Progenitor cell of endocrine pancreas (in vitro differentiated cells): ENCODE data around the gene CTNNBL1. TPM values are rescaled to one million over a fixed set of nuclear protein-coding genes. Genes with fewer than 3 reads are reported as not detected.

ENCODE experiments used
- DNase-seq: peaks from one replicate; pipeline ENCODE4 v3.0.0; 2021; ENCODE audit warnings: low spot score; ENCODE audit not compliant: unreplicated experiment
- H3K27ac Mint-ChIP-seq: 2 replicates; pipeline ENCODE4 v1.8.0; 2021; ENCODE audit warnings: mild to moderate bottlenecking, moderate library complexity, mixed read lengths
- H3K27me3 Mint-ChIP-seq: 2 replicates; pipeline ENCODE4 v1.8.0; 2021; ENCODE audit warnings: mixed read lengths
- H3K36me3 Mint-ChIP-seq: 2 replicates; pipeline ENCODE4 v1.8.0; 2022; ENCODE audit warnings: mixed read lengths; ENCODE audit not compliant: insufficient read depth
- H3K4me1 Mint-ChIP-seq: 2 replicates; pipeline ENCODE4 v1.8.0; 2021; ENCODE audit warnings: low read depth, mixed read lengths
- H3K4me3 Mint-ChIP-seq: 2 replicates; pipeline ENCODE4 v1.8.0; 2021; ENCODE audit warnings: low read depth, mild to moderate bottlenecking, moderate library complexity, mixed read lengths
- H3K9me3 Mint-ChIP-seq: 2 replicates; pipeline ENCODE4 v1.8.0; 2021; ENCODE audit warnings: low read depth, mixed read lengths
- CTCF ChIP-seq: fragments of 200-600 bp; sonication (generic); IDR thresholded peaks from one replicate; pipeline ENCODE4 v1.5.0; 2021; ENCODE audit warnings: antibody characterized with exemption, mild to moderate bottlenecking; ENCODE audit not compliant: unreplicated experiment
- total RNA-seq: library from RNA; stranded (reverse); gene quantifications from 2 replicates; pipeline ENCODE4 v1.2.1, GENCODE V29; 2021

CTNNBL1 gene
- total RNA-seq, 1 donor from 2014 or later, result 60.4 TPM

GRCh38 chr20:37875460-37876175 lies 181.8 kb downstream of the CTNNBL1 start:
- Mint-ChIP-seq H3K27ac (no peak overlapping the region), H3K4me3 (no peak overlapping the region), H3K4me1 (no peaks in the 10 kb centered on the region), H3K9me3 (no peaks in the 10 kb centered on the region), H3K27me3 (no peaks in the 10 kb centered on the region), H3K36me3 (peaks cover 5% of the 10 kb centered on the region)
- TF ChIP-seq CTCF, result no peak
- no peak for DNase-seq

- H3K4me3 Mint-ChIP-seq, result no peak overlapping the region
- H3K4me1 Mint-ChIP-seq, result peaks cover 3% of the 10 kb centered on the region
- DNase-seq, result no peak
- H3K9me3 Mint-ChIP-seq, result no peaks in the 10 kb centered on the region
- H3K27me3 Mint-ChIP-seq, result no peaks in the 10 kb centered on the region
- H3K27ac Mint-ChIP-seq, result no peak overlapping the region
- H3K36me3 Mint-ChIP-seq, result peaks cover 3% of the 10 kb centered on the region
- no peak for TF ChIP-seq CTCF
Observed at GRCh38 chr20:37876863-37877262, 183.0 kb downstream of the CTNNBL1 start.

- H3K27ac Mint-ChIP-seq, result no peak overlapping the region
- H3K4me3 Mint-ChIP-seq, result no peak overlapping the region
- no peak for TF ChIP-seq CTCF
- peaks cover 3% of the 10 kb centered on the region for H3K36me3 Mint-ChIP-seq
- H3K4me1 Mint-ChIP-seq, result peaks cover 5% of the 10 kb centered on the region
- DNase-seq, result no peak
- no peaks in the 10 kb centered on the region for H3K27me3 Mint-ChIP-seq
- no peaks in the 10 kb centered on the region for H3K9me3 Mint-ChIP-seq
Observed at GRCh38 chr20:37877832-37878772, 184.3 kb downstream of the CTNNBL1 start.

- H3K27ac Mint-ChIP-seq, result no peak overlapping the region
- peaks cover 6% of the 10 kb centered on the region for H3K4me1 Mint-ChIP-seq
Observed at GRCh38 chr20:37878835-37879599, 185.2 kb downstream of the CTNNBL1 start.

More at GRCh38 chr20:37878835-37879599, 185.2 kb downstream of the CTNNBL1 start:
- Mint-ChIP-seq H3K36me3 (peaks cover 3% of the 10 kb centered on the region), H3K27me3 (no peaks in the 10 kb centered on the region), H3K9me3 (no peaks in the 10 kb centered on the region), H3K4me3 (no peak overlapping the region)
- TF ChIP-seq CTCF, result no peak
- no peak for DNase-seq
